22Rv1 (cell line): ENCODE results near the gene PLGRKT.

Experiments
- H3K27ac ChIP-seq: fragments of 450-650 bp; 2 replicates; pipeline ENCODE4 v1.5.1; 2017
- ZFX ChIP-seq: fragments of 450-650 bp; IDR thresholded peaks from 2 replicates; pipeline ENCODE4 v1.6.1; 2017; ENCODE audit warnings: antibody characterized with exemption, borderline replicate concordance
- TF ChIP-seq, protein P1 (sequence below): fragments of 450-650 bp; IDR thresholded peaks from 2 replicates; pipeline ENCODE4 v1.5.1; 2017; ENCODE audit warnings: mild to moderate bottlenecking

Gene PLGRKT

DNA sequence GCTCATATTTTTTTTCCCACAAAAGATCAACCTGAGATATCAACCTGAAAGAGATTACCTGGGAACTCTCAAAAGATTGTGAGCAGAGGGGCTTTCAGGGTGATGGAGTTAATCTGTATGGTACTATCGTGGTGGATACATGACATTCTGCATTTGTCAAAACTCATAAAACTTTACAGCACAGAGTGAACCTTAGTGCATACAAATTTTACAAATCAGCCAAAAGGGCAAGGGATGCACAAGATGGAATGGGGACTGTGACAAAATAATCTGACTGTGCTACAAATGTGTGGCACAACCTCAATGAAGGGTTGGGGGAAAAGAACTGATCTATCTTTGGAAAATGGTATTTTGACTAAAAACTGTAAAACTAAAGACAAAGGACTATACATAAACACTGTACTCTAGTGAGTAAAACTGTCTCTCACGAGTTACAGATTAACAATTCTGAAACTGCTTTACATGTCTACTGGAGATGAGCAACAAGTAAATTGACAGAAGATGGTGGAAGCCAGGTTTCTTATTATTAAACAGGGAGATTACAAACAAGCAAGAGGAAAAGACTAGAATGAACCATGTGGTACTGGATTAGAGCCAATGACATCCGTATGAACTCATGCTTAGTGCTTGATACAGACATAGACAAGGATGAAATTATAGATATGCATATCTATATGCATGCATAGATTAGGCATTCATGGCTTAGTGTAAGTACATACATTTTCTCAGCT is 73.3 kb downstream of the PLGRKT start:
- H3K27ac ChIP-seq: no peak overlapping the region
- TF ChIP-seq ZFX: no peak
- TF ChIP-seq, protein P1, sequence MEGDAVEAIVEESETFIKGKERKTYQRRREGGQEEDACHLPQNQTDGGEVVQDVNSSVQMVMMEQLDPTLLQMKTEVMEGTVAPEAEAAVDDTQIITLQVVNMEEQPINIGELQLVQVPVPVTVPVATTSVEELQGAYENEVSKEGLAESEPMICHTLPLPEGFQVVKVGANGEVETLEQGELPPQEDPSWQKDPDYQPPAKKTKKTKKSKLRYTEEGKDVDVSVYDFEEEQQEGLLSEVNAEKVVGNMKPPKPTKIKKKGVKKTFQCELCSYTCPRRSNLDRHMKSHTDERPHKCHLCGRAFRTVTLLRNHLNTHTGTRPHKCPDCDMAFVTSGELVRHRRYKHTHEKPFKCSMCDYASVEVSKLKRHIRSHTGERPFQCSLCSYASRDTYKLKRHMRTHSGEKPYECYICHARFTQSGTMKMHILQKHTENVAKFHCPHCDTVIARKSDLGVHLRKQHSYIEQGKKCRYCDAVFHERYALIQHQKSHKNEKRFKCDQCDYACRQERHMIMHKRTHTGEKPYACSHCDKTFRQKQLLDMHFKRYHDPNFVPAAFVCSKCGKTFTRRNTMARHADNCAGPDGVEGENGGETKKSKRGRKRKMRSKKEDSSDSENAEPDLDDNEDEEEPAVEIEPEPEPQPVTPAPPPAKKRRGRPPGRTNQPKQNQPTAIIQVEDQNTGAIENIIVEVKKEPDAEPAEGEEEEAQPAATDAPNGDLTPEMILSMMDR: no peak

DNA sequence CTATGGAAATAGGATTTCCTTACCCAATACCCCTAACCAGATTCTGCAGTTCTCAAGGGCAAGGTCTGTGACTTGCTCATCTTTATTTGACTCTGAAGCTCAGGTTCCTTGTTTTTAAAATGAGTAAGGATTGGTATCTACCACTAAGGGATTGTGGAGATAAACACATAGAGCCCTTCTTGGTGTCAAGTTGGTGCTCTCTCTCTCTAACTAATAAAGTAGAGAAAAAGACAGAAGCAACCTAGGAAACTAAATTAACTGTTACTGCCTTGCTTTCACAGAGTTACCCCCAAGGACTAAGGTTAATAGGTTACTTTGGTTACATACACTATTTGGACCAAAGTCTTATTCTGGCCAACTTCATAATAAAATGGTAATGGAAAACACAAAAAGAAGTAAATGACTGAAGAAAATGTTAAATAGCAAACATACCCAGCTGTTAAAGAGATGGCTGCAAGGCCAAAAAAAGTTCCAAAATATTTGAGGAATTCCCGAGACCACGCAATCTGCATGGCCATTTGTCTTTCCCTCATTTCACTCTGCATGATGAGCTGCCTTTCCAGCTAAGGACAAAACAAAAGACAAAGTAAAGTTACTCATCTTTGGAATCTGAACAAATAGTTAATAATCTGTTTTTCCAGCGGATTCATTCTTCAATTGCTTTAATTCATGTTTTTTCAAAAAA is 76.3 kb downstream of the PLGRKT start:
- TF ChIP-seq, protein P1: no peak
- no peak for TF ChIP-seq ZFX

DNA sequence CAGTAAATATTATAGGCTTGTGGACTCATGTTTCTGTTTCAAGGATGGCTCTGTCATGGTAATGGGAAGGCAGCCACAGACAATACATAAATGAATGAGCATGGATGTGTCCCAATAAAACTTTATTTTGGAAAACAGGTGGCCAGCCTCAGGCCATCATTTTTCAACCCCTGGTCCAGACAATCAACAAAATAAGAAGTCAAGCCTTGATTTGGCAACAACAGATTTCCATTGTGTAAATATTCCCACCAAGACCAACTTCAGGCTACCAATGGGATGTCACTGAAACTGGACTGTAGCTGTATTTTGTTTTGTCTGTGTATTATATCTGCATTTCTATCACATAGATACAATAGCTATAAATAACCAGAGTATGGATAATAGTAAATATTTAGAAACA is 77.4 kb downstream of the PLGRKT start:
- TF ChIP-seq, protein P1: no peak
- TF ChIP-seq ZFX: no peak

More for the DNA sequence above, 76.3 kb downstream of the PLGRKT start:
- H3K27ac ChIP-seq: no peak overlapping the region

DNA sequence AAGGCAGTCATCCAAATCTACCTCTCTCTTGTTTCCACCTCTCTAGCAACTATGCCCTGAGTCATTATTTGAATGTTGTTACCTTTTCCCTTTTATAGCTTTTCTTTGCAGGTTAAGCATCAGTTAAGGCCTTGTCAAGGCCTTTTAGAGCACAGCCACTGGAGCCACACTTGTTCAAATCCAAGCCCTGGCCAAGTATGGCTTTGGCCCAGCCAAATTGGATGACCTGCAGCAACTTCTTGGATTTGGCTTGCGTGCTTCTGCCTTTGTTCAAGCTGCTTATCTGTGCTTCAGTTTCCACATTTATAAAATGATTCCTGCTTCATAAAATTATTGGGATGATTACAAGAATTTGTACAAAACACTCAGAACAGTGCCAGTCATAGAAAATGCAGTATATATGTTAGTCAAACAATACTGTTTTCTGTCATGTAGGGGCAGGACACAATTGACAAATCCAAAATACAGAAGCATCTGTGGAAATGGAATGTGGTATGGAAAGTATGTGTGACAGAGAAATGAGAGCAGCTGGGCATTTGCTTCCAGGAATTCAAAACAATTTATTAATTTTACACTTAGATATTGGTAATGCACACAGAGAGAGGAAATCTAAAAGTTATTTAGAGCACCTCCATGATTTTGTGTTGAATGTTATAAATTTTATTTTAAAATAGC is 80.2 kb downstream of the PLGRKT start:
- H3K27ac ChIP-seq: no peak overlapping the region
- TF ChIP-seq, protein P1: no peak
- TF ChIP-seq ZFX: no peak

More for the DNA sequence above, 77.4 kb downstream of the PLGRKT start:
- H3K27ac ChIP-seq: no peak overlapping the region

DNA sequence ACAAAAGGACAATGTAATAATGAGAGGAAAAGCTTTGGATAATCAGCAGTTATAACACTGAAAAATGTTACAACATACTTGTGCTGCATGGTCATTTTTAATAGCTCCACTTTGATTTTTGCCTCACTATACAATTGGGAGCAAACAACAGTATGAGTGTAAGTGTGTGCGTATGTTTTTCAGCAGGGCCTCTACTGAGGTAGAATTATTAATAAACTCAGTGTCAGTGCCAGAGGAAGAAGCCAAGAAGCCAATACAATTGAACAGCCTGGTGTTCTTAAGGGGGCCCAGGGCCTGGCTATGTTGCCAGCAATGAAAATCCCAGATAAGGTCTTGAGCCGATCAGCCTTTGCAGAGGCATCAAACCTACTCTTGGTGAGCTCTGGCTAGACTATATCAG is 81.9 kb downstream of the PLGRKT start:
- H3K27ac ChIP-seq: no peak overlapping the region
- TF ChIP-seq, protein P1: no peak
- no peak for TF ChIP-seq ZFX

DNA sequence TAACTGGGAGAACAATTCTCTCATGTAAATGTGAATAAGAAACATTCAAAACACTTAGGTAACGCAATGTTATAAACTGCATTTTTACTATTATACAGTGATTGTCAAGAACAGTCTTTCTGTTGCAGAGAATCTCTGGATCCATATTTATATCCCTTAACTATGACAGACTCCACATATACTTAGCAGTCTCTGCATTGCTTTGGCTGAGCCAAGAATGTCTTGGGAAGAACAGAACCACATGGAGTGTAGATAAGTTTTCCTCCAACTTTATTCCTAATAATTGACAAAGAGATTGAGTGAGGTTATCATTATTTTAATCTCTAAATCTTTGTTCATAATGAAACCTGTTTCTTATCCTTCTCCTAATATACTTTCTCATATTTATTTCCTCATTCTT is 82.5 kb downstream of the PLGRKT start:
- H3K27ac ChIP-seq: no peak overlapping the region
- TF ChIP-seq, protein P1: no peak
- TF ChIP-seq ZFX: no peak
